Activated CD4-positive, alpha-beta T cell treated with anti-CD3 and anti-CD28 coated beads, Interleukin-2, amount 50 U/mL, for 16 hours (primary cell): ENCODE results near the gene GMDS.

ENCODE experiments used
- DNase-seq: peaks from one replicate; pipeline ENCODE4 v3.0.0-alpha.2; 2020

The GMDS gene

DNA sequence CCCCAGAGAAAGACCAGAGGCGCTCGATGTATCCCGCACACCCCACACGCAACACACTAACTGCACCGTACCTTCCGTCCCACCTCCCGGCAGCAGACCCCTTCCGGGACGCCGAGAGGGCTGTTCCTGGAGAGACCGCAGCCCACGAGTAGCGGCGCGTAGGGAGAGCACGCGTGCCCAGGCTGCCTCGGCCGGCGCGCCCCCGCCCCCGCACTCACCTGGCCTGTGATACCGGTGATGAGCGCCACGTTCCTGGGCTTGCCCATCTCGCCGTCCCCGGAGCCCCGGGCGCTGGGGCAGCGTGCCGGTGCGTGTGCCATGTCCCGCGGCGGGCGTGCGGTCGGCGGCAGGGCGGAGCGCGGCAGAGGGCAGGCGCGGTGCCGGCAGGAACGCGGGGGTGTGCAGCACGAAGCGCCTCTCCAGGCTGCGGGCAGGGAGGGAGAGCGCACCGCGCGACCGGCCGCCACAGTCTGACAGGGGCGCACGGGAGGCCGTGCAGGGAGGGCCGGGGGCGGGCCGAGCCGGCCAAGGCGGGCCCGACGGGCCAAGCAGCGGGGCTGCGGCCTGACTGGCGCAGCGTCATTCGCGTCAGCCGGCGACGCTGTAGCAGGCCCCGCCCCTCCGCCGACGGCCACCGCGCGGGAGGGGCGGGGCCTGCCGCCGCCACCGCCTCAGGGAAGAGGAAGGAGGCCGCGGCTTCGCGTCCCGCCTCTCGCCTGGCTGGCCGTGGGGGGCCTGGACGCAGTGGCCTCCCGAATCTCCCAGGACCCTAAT, at the start of gene GMDS:
TSS of gene GMDS (minus strand) at position 503 of the 774 bp plus-strand sequence.
- peak; percentile 82 for DNase-seq

DNA sequence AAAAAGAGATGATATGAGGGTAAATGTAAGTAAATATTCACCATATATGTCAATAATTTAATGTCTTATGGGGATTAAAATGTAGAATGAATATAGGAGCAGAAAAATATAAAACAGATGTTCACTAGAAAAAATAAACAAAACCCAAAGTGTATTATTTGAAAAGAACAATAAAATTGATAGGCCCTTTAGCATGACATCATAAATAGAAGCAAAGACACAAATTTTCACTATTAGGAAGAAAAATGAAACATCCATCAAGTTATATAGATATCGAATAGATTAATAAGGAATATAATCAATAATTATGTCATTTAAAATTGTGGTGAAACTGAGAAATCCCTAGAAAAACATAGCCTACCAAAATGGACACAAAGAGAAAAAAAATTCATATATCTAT, 40.1 kb upstream of the GMDS start:
- no peak for DNase-seq

DNA sequence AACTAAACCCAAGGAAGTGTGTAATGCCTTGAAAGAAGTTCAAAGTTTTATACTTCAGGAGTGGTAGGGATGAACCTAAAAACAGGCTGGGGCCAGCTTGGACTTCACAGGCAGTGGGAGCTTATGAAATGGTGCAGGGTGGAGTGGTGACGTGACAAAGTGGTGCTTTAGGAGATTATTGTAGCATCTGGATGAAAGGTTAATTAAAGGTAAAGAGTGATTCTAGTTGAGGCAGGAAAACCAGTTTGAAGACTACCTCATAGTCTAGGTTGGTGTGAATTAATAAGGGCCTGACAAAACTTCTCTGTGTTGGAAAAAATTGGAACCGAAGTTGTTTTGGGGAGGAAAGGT, 30.5 kb upstream of the GMDS start:
- DNase-seq: no peak

- DNase-seq: no peak
These were observed 29.8 kb upstream of the GMDS start for GRCh38 chr6:2274981-2275891.

DNA sequence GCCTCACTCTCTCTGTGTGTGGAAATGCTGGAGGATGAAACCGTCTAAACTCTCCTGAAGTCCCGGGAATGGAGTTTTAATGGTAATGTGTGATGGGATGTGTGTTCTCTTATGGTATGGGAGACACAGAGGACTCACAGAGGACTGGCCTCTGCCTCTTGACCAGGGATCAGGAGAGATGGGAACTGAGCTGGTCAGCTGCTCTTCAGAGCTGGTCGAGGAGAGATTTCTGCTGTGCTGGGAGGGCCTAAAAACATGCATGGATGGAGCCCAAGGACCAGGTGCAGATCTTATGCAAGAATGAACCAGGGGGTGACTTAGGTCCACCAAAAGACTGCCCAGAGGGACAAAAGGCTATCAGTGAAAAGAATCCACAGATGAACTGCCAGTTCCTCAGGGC, 27.3 kb upstream of the GMDS start:
- DNase-seq: no peak

GRCh38 chr6:2270054-2270453, 24.6 kb upstream of the GMDS start:
- no peak for DNase-seq

GRCh38 chr6:2266841-2267240, 21.4 kb upstream of the GMDS start:
- DNase-seq: no peak

- no peak for DNase-seq
These were observed 20.8 kb upstream of the GMDS start for GRCh38 chr6:2266031-2266795.

GRCh38 chr6:2264932-2265331, 19.5 kb upstream of the GMDS start:
- no peak for DNase-seq

GRCh38 chr6:2263896-2264295, 18.5 kb upstream of the GMDS start:
- DNase-seq: no peak

- no peak for DNase-seq
These were observed 14.2 kb upstream of the GMDS start for GRCh38 chr6:2259574-2259973.

- no peak for DNase-seq
These were observed 13.6 kb upstream of the GMDS start for GRCh38 chr6:2259002-2259494.

DNA sequence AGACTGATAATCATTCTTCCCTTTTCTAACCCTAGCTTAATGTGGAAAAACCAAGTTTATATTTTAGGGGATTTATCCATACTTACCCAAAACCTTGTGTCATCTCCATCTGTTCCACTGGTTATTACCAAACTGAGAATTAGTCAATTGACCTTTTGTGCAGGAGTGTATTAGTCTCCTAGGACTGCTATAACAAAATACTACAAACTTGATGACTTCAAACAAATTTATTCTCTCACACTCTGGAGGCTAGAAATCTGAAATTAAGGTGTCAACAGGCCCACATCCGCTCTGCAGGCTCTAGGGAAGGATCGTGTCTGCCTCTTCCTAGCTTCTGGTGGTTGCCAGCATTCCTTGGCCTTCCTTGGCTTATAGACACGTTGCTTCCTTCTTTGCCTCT, 12.7 kb upstream of the GMDS start:
- no peak for DNase-seq

DNA sequence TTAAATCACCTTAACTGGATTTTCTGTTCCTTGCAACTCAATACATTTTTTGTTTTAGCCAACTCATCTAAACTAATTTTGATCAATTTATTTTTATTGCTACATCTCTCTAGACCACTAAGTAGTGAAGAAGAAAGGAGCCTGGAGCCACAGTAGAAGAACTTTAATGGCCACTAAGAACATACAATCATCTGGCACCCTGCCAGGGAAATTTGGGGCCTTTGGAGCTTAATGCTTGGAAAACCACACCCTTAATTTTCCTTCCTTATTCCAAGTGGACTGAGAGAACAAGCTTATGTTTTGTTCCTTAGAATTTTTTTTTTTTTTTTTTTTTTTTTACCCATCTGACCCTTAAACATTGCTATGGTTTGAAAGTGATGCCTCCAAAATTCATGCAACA, 12.0 kb upstream of the GMDS start:
- DNase-seq: no peak

DNA sequence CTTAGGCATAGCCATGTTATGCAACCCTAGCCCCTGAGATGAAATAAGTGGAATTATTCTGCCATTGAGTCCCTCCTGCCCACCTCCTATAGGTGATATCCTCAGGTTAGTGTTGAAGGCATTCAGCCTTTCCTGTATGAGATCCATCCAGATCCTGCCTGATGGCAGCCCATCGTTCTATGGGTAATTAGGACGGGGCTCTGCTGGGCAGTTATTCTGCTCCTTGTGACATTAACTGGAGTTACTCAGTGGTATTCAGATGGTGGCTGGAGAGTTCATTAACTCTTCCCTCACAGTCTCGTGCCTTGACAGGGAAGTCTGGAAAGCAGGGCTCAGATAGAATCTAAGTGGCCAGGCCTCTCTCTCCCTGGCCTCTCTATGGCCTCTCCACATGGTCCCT, 9.3 kb upstream of the GMDS start:
- DNase-seq: no peak

GRCh38 chr6:2249126-2249525, 3.7 kb upstream of the GMDS start:
- DNase-seq: no peak

DNA sequence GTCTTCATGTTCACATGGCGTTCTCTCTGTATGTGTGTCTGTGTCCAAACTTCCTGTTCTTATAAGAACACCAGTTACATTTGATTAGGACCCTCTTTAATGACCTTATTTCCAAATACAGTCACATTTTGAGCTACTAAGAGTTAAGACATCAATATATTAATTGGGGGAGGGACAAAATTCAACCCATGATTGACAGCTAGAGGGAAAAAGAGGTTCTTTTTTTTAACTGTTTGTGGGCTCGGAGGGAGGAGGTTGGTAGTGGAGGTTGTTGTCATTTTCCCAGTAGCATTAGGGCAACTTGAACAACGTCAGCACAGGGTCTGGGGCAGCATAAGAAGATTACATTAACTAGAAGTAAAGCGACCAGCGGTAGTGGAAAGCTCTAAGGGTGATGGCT, 2.3 kb upstream of the GMDS start:
- DNase-seq: no peak

DNA sequence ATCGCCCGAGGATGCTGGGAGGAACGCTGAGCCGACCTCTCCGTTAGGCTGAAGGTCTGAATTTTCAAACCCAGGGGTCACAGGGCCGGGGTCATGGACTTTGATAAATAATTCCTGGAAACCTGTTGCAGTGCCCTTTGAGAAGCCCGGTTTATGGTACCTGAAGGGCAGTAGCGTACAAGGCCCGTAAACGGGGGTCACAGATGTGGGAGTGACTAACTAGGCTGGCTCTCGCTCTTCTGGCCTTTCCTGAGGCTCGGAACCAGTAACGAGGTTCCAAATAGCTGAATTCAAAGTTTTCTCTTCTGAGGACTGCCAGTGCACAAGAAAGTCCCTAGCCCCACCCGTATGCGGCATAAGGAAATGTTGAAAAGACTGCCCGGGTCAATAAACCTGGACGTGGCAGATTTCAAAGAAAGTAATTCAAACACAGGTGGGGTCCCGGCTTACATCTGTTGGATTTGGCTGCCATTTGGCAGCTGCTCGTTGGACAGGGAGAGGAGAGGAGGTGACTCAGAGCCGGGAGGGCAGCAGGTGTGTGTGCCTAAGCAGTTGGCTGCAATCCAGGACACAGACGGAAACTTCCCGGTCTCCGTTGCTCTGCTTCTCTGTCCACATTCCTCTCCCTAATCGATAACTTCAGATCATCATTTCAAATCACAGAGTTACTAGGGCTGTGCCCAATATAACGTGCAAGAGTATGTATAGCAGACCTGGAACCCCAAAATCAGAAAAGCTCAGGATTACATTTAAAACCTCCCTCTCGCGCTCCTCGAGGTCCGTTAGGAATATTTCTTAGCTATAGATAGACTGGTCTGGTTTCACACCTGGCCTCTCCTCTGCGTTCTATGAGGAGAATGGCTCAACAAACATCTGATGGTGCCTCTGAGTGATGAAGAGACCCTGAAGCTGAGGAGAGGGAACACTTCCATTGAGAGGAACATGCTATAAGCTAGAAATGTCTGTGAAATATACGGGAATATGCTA, 765 bp upstream of the GMDS start:
- peak; percentile 41 for DNase-seq

DNA sequence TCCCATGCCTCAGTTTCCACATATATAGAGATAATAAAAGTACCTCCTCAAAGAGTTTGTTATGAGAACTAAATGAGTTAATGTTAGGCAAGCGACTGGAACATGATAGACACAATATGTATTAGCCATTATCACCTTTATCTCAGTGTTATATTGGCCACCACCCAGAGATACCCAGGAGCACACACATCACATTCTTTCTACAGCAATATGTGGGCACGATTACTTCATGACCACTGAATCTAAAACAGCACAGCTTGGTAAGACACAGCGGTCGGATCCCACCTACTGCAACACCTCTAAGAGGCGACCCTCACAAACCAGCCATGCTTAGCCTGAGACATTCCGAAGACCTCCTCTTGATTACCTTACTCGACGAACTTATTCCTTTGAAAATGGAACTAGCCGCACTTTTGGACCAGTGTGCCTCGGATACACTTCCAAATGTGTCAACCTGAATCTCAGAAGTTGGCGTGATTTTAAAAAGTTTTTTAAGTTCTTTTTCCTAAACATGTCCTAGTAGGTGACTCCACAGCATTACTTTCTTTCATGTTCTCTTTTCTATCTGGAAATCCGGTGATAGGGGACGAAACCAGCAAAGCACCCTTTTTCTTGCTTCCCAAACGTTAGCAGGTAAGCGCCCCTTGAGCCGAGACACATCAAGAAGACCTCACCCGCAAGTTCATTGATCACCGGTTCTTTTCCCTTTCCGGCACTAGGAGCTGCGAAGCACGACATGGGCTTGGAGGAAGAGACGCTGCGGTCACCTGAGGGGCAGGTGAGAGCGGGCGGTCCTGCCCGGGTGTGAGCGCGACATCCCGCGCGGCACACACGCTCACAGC, 923 bp downstream of the GMDS start:
- DNase-seq: no peak

DNA sequence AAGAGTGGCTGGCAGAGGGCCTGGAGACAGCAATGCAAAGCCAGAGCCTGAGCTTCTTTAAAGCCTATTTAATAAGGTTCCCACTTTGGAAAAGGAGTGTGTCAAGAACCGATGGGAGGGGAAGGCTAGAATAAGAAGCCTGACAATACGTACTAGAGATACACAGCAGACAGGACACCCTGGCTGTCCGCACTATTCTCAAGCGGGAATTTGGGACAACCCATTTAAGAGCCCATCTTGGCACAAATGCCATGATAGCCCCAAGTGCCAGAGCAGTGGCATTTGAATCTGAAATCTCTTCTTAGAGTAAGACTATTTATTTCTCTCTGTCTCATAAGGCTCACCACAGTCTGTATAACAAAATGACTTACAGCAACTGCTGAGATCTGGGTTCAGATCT, 3.1 kb downstream of the GMDS start:
- DNase-seq: no peak

- DNase-seq: no peak
These were observed 4.4 kb downstream of the GMDS start for GRCh38 chr6:2240961-2241360.
